HG03571 (cell line): ENCODE results near the gene DNAH10.

ENCODE experiments used
- ATAC-seq: cut with Tn5 transposase; IDR thresholded peaks from one replicate; pipeline ENCODE4 v1.9.1; 2021; ENCODE audit not compliant: unreplicated experiment

Gene DNAH10

GRCh38 chr12:123834845-123835244, 72.7 kb downstream of the DNAH10 start:
- ATAC-seq = no peak

- no peak for ATAC-seq
These were observed 74.2 kb downstream of the DNAH10 start for GRCh38 chr12:123836292-123836691.

GRCh38 chr12:123839826-123840225, 77.7 kb downstream of the DNAH10 start:
- ATAC-seq = no peak

- no peak for ATAC-seq
These were observed 78.8 kb downstream of the DNAH10 start for GRCh38 chr12:123840765-123841425.

- no peak for ATAC-seq
These were observed 82.0 kb downstream of the DNAH10 start for GRCh38 chr12:123843912-123844748.

- no peak for ATAC-seq
These were observed 83.8 kb downstream of the DNAH10 start for GRCh38 chr12:123845881-123846280.

GRCh38 chr12:123846340-123846739, 84.2 kb downstream of the DNAH10 start:
- no peak for ATAC-seq

- no peak for ATAC-seq
These were observed 84.9 kb downstream of the DNAH10 start for GRCh38 chr12:123847019-123847418.

GRCh38 chr12:123847876-123848275, 85.8 kb downstream of the DNAH10 start:
- no peak for ATAC-seq

- no peak for ATAC-seq
These were observed 87.4 kb downstream of the DNAH10 start for GRCh38 chr12:123849517-123849916.

GRCh38 chr12:123850246-123851134, 88.4 kb downstream of the DNAH10 start:
- ATAC-seq = no peak

GRCh38 chr12:123853396-123854070, 91.4 kb downstream of the DNAH10 start:
- no peak for ATAC-seq

GRCh38 chr12:123854232-123854631, 92.1 kb downstream of the DNAH10 start:
- ATAC-seq = no peak

- ATAC-seq = no peak
These were observed 92.8 kb downstream of the DNAH10 start for GRCh38 chr12:123854918-123855317.

- no peak for ATAC-seq
These were observed 94.6 kb downstream of the DNAH10 start for GRCh38 chr12:123856681-123857080.

GRCh38 chr12:123858176-123858575, 96.1 kb downstream of the DNAH10 start:
- ATAC-seq = no peak

GRCh38 chr12:123859035-123859434, 96.9 kb downstream of the DNAH10 start:
- no peak for ATAC-seq

- no peak for ATAC-seq
These were observed 98.3 kb downstream of the DNAH10 start for GRCh38 chr12:123860377-123860776.

- no peak for ATAC-seq
These were observed 99.3 kb downstream of the DNAH10 start for GRCh38 chr12:123861392-123861791.

- ATAC-seq = no peak
These were observed 105.0 kb downstream of the DNAH10 start for GRCh38 chr12:123867141-123867540.

- ATAC-seq = no peak
These were observed 106.7 kb downstream of the DNAH10 start for GRCh38 chr12:123868791-123869190.
